Measurements from ENCODE around the gene PHLDA2.

The PHLDA2 gene

GRCh38 chr11:2897048-2897447 lies 32.2 kb downstream of the PHLDA2 start:
- no peak for DNase-seq (ENCODE audit: low read depth)

- no peak for DNase-seq (ENCODE audit: low read depth)
Measured at GRCh38 chr11:2896047-2896446, 33.2 kb downstream of the PHLDA2 start.

- DNase-seq (ENCODE audit: low read depth), result no peak
Measured at GRCh38 chr11:2893935-2894334, 35.3 kb downstream of the PHLDA2 start.

GRCh38 chr11:2892967-2893528 lies 36.2 kb downstream of the PHLDA2 start:
- no peak for DNase-seq (ENCODE audit: low read depth)

- peak; percentile 23 for DNase-seq (ENCODE audit: low read depth)
Measured at GRCh38 chr11:2892215-2892966, 36.8 kb downstream of the PHLDA2 start.

GRCh38 chr11:2891326-2892214 lies 37.6 kb downstream of the PHLDA2 start:
- DNase-seq (ENCODE audit: low read depth), result no peak

GRCh38 chr11:2890466-2891294 lies 38.5 kb downstream of the PHLDA2 start:
- no peak for DNase-seq (ENCODE audit: low read depth)

- no peak for DNase-seq (ENCODE audit: low read depth)
Measured at GRCh38 chr11:2889362-2890273, 39.6 kb downstream of the PHLDA2 start.

GRCh38 chr11:2888266-2888968 lies 40.8 kb downstream of the PHLDA2 start:
- peak; percentile 65 for DNase-seq (ENCODE audit: low read depth)

- DNase-seq (ENCODE audit: low read depth), result no peak
Measured at GRCh38 chr11:2887515-2888195, 41.6 kb downstream of the PHLDA2 start.

- DNase-seq (ENCODE audit: low read depth), result no peak
Measured at GRCh38 chr11:2886936-2887335, 42.3 kb downstream of the PHLDA2 start.

GRCh38 chr11:2886191-2886894 lies 42.9 kb downstream of the PHLDA2 start:
- no peak for DNase-seq (ENCODE audit: low read depth)

- peak; percentile 72 for DNase-seq (ENCODE audit: low read depth)
Measured at GRCh38 chr11:2885678-2886081, 43.5 kb downstream of the PHLDA2 start, which contains the start of gene CDKN1C. CDKN1C (minus strand) TSS chr11:2885775; CDS start chr11:2885456, 319 bp downstream.

- no peak for DNase-seq (ENCODE audit: low read depth)
Measured at GRCh38 chr11:2885017-2885677, 44.1 kb downstream of the PHLDA2 start.

- no peak for DNase-seq (ENCODE audit: low read depth)
Measured at GRCh38 chr11:2883979-2884815, 45.0 kb downstream of the PHLDA2 start.

- DNase-seq (ENCODE audit: low read depth), result no peak
Measured at GRCh38 chr11:2883640-2883978, 45.6 kb downstream of the PHLDA2 start.

- no peak for DNase-seq (ENCODE audit: low read depth)
Measured at GRCh38 chr11:2882396-2883110, 46.7 kb downstream of the PHLDA2 start.
